Measurements from ENCODE around the gene HMOX1. TPM values are rescaled to one million over a fixed set of nuclear protein-coding genes. Genes with fewer than 3 reads are reported as not detected.

HMOX1 gene, protein sequence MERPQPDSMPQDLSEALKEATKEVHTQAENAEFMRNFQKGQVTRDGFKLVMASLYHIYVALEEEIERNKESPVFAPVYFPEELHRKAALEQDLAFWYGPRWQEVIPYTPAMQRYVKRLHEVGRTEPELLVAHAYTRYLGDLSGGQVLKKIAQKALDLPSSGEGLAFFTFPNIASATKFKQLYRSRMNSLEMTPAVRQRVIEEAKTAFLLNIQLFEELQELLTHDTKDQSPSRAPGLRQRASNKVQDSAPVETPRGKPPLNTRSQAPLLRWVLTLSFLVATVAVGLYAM
- total RNA-seq: 10 to 100 TPM; 22.7 to 54.3 TPM

DNA sequence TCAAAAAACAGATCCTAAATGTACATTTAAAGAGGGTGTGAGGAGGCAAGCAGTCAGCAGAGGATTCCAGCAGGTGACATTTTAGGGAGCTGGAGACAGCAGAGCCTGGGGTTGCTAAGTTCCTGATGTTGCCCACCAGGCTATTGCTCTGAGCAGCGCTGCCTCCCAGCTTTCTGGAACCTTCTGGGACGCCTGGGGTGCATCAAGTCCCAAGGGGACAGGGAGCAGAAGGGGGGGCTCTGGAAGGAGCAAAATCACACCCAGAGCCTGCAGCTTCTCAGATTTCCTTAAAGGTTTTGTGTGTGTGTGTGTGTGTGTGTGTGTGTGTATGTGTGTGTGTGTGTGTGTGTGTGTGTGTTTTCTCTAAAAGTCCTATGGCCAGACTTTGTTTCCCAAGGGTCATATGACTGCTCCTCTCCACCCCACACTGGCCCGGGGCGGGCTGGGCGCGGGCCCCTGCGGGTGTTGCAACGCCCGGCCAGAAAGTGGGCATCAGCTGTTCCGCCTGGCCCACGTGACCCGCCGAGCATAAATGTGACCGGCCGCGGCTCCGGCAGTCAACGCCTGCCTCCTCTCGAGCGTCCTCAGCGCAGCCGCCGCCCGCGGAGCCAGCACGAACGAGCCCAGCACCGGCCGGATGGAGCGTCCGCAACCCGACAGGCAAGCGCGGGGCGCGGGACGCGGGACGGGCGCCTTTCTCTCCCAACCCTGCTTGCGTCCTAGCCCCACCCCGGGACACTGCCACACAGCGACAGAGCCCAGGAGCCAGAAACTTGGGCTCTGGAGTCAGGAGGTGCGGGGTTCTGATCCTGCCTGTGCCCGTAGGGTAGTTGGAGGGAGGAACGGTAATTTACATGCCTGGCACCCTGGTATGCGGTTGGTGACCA is at the start of gene HMOX1:
Gene HMOX1 (plus strand): TSS at position 560 of the 887 bp plus-strand sequence. CDS start 78 bp downstream, at position 638.

GRCh38 chr22:35399678-35400500 is 19.0 kb downstream of the HMOX1 start, which contains the start of gene MCM5:
Gene MCM5 (plus strand): TSS chr22:35400140. CDS start chr22:35400439, 299 bp downstream.

Small RNAs within 50 kb of the gene (small RNA-seq; reads per million reads assigned to genes)
- gene MIR3909 (5.4 to 8.8 reads per million in 2 donors), gene MIR6069 (0 reads per million in 2 donors)

Other genes with a start within 250 kb of the HMOX1 start
- 10 to 100 TPM; 17.6 to 20.3 TPM for gene HMGXB4, start 123.6 kb upstream of the HMOX1 start, total RNA-seq
- 10 to 100 TPM; 77.8 to 81.9 TPM for gene TOM1, start 81.2 kb upstream of the HMOX1 start, total RNA-seq
- 10 to 100 TPM; 28.6 to 71.9 TPM for gene MCM5, start 19.0 kb downstream of the HMOX1 start, total RNA-seq
- gene RASD2, start 159.7 kb downstream of the HMOX1 start, total RNA-seq: under 1 TPM in 1 of 2 donors, not detected in 1; 0.34 TPM
- gene MB, start 236.2 kb downstream of the HMOX1 start, total RNA-seq: not detected